Stimulated activated naive CD8-positive, alpha-beta T cell treated with anti-CD3 and anti-CD28 coated beads, Interleukin-15, Interleukin-2, amounts not matched to agents 100 ng/mL and 50 ng/mL, for 24 hours (primary cell): Measurements from ENCODE around the gene NME5.

ENCODE experiments used
- H3K27ac Mint-ChIP-seq: one replicate; pipeline ENCODE4 v1.8.0; 2021; ENCODE audit warnings: mild to moderate bottlenecking, mixed read lengths
- H3K27me3 Mint-ChIP-seq: one replicate; pipeline ENCODE4 v1.8.0; 2021; ENCODE audit warnings: mixed read lengths
- H3K36me3 Mint-ChIP-seq: one replicate; pipeline ENCODE4 v1.8.0; 2021; ENCODE audit warnings: low read depth, mixed read lengths
- H3K4me1 Mint-ChIP-seq: one replicate; pipeline ENCODE4 v1.8.0; 2021; ENCODE audit warnings: low read depth, mixed read lengths
- H3K4me3 Mint-ChIP-seq: one replicate; pipeline ENCODE4 v1.8.0; 2021; ENCODE audit warnings: mild to moderate bottlenecking, mixed read lengths
- H3K9me3 Mint-ChIP-seq: one replicate; pipeline ENCODE4 v1.8.0; 2021; ENCODE audit warnings: mixed read lengths

Gene NME5, protein sequence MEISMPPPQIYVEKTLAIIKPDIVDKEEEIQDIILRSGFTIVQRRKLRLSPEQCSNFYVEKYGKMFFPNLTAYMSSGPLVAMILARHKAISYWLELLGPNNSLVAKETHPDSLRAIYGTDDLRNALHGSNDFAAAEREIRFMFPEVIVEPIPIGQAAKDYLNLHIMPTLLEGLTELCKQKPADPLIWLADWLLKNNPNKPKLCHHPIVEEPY

DNA sequence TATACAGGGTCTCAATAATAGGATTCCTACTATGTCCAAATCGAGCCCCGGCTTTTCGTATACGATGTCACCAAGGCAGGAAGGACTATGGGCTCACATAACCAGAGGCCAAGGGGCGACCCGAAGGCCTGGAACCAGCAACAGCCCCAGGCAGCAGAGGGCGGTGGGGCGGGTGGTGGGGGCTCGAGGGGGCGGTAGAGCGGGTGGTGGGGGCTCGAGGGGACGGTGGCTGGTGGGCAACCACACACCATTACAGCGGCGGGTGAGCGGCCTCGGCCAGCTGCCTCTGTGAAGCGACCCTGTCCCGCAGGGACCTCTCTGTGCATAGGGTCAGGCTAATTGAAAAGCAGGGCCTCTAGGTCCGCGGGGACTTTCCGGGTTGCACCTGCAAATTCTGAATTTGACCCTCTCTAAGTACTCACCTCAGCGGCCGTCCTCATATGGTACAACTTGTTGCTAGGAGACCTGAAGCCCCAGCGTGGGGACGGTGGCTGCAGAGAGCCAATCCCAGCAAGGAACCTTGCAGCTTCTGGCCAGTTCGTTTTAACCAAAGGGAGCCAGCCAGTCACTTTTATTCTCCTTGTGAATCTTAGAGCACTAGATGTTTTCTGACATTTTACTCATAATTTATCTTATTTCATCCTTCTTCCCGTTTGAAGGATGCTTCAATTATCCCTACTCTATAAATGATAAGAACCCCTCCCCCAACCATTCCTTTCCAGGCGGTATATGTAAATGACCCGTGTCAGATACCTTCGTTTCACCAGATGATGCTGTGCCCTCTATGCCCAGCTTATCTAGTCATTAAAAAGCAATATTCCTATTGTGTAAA is at the start of gene NME5:
Gene NME5 (minus strand): TSS at position 480 of the 832 bp plus-strand sequence. CDS start 648 bp downstream, outside the sequence.
- Mint-ChIP-seq H3K9me3 (no peaks in the 10 kb centered on the region), H3K36me3 (no peaks in the 10 kb centered on the region), H3K4me1 (peaks cover 8% of the 10 kb centered on the region), H3K27me3 (peaks cover 18% of the 10 kb centered on the region), H3K27ac (no peak within 1 kb of the TSS), H3K4me3 (no peak within 1 kb of the TSS)

DNA sequence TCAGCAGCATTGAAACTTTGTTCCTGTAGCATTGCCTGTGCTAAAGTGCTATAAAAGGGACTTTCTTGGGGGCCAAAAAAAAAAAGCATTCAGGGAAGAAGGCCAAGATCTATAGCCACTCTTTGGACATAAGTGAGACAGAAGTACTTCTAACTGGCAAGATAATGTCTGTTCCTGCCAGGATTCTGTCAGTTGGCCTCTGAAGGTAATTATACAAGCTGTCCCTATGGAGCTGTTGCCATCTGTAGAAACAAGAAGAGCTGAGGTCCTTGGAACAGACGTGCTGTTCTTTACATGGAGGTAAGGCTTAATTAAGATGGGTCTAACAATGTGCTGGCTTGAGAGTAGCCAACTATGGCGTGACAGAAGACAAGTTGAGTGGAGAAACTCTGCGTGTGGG is 49.4 kb upstream of the NME5 start:
- Mint-ChIP-seq H3K27ac (no peak overlapping the region), H3K9me3 (no peaks in the 10 kb centered on the region), H3K27me3 (no peaks in the 10 kb centered on the region), H3K36me3 (peaks cover 78% of the 10 kb centered on the region), H3K4me1 (no peaks in the 10 kb centered on the region), H3K4me3 (no peak overlapping the region)

GRCh38 chr5:138186002-138186447 is 46.8 kb upstream of the NME5 start:
- H3K36me3 Mint-ChIP-seq: peaks cover 69% of the 10 kb centered on the region
- H3K27ac Mint-ChIP-seq: no peak overlapping the region
- no peaks in the 10 kb centered on the region for H3K9me3 Mint-ChIP-seq
- peaks cover under 1% of the 10 kb centered on the region for H3K4me1 Mint-ChIP-seq
- no peaks in the 10 kb centered on the region for H3K27me3 Mint-ChIP-seq
- no peak overlapping the region for H3K4me3 Mint-ChIP-seq

DNA sequence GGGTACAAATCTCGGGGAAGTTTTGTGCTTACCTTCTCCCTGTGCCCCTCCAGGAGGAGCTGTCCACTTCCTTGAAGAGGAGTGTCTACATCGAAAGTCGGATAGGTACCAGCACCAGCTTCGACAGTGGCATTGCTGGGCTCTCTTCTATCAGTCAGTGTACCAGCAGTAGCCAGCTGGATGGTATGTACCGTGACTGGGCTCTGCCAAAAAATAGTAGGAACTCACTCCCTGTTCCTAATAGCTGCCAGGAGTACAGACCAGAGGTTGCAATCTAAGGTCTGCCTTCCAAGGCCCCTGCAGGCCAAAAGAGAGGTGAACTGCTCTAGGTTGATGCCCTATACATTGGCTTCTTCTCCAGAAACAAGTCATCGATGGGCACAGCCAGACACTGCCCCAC is 43.6 kb upstream of the NME5 start:
- no peak overlapping the region for H3K4me3 Mint-ChIP-seq
- peaks cover 13% of the 10 kb centered on the region for H3K4me1 Mint-ChIP-seq
- no peaks in the 10 kb centered on the region for H3K9me3 Mint-ChIP-seq
- H3K27me3 Mint-ChIP-seq: no peaks in the 10 kb centered on the region
- H3K36me3 Mint-ChIP-seq: peaks cover 45% of the 10 kb centered on the region
- no peak overlapping the region for H3K27ac Mint-ChIP-seq

DNA sequence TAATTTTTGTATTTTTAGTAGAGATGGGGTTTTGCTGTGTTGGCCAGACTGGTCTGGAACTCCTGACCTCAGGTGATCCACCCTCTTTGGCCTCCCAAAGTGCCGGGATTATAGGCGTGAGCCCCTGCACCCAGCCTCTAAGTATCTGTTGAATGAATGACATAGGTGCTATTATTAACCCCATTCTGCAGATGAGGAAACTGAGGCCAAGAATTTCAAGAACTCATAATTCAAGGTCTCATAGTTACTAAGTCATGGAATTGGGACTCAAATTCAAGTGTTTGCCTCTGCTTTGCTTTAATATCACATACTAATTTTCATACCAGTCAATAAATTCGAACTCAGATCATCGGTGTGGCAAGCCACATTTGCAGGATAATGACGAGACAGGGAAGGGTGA is 41.6 kb upstream of the NME5 start:
- Mint-ChIP-seq H3K4me1 (peaks cover 16% of the 10 kb centered on the region), H3K27me3 (no peaks in the 10 kb centered on the region), H3K9me3 (no peaks in the 10 kb centered on the region), H3K27ac (no peak overlapping the region), H3K4me3 (no peak overlapping the region), H3K36me3 (peaks cover 32% of the 10 kb centered on the region)

DNA sequence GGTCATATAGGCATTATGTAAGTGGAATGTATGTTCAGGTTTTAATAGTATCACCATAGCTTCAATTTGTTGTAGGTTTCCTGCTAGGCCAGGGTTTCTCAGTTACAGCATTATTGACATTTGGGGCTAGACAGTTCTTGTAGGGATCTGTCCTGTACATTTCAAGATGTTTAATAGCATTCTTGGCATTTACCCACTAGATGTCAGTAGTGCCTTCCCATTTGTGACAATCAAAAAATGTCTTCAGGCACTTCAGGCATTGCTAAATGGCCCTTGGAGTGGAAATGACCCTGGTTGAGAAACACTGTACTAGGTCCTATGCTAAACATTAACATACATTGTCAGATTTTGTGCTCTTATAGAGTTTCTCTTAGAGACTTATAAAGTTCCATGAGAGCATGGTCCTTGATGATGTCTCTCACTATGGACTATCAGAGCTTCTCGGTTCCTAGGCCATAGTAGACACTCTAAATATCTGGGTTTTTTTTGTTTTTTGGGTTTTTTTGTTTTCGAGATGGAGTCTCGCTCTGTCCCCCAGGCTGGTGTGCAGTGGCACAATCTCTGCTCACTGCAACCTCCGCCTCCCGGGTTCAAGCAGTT is 41.1 kb upstream of the NME5 start:
- H3K27me3 Mint-ChIP-seq: no peaks in the 10 kb centered on the region
- peaks cover 16% of the 10 kb centered on the region for H3K4me1 Mint-ChIP-seq
- H3K36me3 Mint-ChIP-seq: peaks cover 32% of the 10 kb centered on the region
- H3K27ac Mint-ChIP-seq: no peak overlapping the region
- no peak overlapping the region for H3K4me3 Mint-ChIP-seq
- no peaks in the 10 kb centered on the region for H3K9me3 Mint-ChIP-seq

GRCh38 chr5:138179277-138179857 is 40.1 kb upstream of the NME5 start:
- no peak overlapping the region for H3K27ac Mint-ChIP-seq
- no peaks in the 10 kb centered on the region for H3K27me3 Mint-ChIP-seq
- peaks cover 33% of the 10 kb centered on the region for H3K36me3 Mint-ChIP-seq
- H3K4me1 Mint-ChIP-seq: peaks cover 16% of the 10 kb centered on the region
- H3K4me3 Mint-ChIP-seq: no peak overlapping the region
- no peaks in the 10 kb centered on the region for H3K9me3 Mint-ChIP-seq

- H3K4me3 Mint-ChIP-seq: no peak within 1 kb of the TSS
- no peaks in the 10 kb centered on the region for H3K27me3 Mint-ChIP-seq
- H3K4me1 Mint-ChIP-seq: peaks cover 16% of the 10 kb centered on the region
- H3K27ac Mint-ChIP-seq: peak within 1 kb of the TSS; percentile 52
- H3K9me3 Mint-ChIP-seq: no peaks in the 10 kb centered on the region
- peaks cover 31% of the 10 kb centered on the region for H3K36me3 Mint-ChIP-seq
Observed at GRCh38 chr5:138178516-138179276, 39.5 kb upstream of the NME5 start, which contains the start of the genes BRD8 and KIF20A. TSS of gene BRD8 (minus strand) at chr5:138178630. CDS start at chr5:138178614, 16 bp downstream. TSS of gene KIF20A (plus strand) at chr5:138179112. CDS start at chr5:138179681, 569 bp downstream.

- no peaks in the 10 kb centered on the region for H3K9me3 Mint-ChIP-seq
- peaks cover 32% of the 10 kb centered on the region for H3K36me3 Mint-ChIP-seq
- no peak overlapping the region for H3K4me3 Mint-ChIP-seq
- peaks cover 16% of the 10 kb centered on the region for H3K4me1 Mint-ChIP-seq
- no peak overlapping the region for H3K27ac Mint-ChIP-seq
- no peaks in the 10 kb centered on the region for H3K27me3 Mint-ChIP-seq
Observed at GRCh38 chr5:138177941-138178515, 38.8 kb upstream of the NME5 start.

- no peaks in the 10 kb centered on the region for H3K9me3 Mint-ChIP-seq
- no peaks in the 10 kb centered on the region for H3K27me3 Mint-ChIP-seq
- H3K27ac Mint-ChIP-seq: no peak overlapping the region
- peaks cover 79% of the 10 kb centered on the region for H3K36me3 Mint-ChIP-seq
- no peak overlapping the region for H3K4me3 Mint-ChIP-seq
- H3K4me1 Mint-ChIP-seq: no peaks in the 10 kb centered on the region
Observed at GRCh38 chr5:138170299-138170698, 31.1 kb upstream of the NME5 start.

GRCh38 chr5:138169124-138169523 is 29.9 kb upstream of the NME5 start:
- Mint-ChIP-seq H3K27me3 (no peaks in the 10 kb centered on the region), H3K4me3 (no peak overlapping the region), H3K9me3 (no peaks in the 10 kb centered on the region), H3K36me3 (peaks cover 83% of the 10 kb centered on the region), H3K27ac (no peak overlapping the region), H3K4me1 (no peaks in the 10 kb centered on the region)

DNA sequence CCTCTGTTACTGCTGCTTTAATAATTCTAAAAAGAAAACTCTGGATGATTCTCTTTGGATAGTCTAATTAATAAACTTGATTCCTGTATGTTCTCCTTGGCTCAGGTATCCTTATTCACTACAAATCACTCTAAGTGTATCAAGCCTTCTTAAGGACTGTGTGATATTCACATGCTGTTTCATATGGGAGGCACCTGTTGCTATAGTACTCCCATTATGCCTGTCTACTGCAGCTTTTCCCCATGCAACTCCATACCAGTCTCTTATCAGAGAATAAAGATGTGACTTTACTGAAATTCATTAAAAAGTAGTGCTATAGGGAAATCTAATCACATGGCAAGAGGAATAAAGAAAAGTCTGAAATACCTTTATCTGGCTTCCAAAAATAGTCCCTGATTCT is 24.5 kb upstream of the NME5 start:
- no peaks in the 10 kb centered on the region for H3K4me1 Mint-ChIP-seq
- no peaks in the 10 kb centered on the region for H3K27me3 Mint-ChIP-seq
- no peak overlapping the region for H3K4me3 Mint-ChIP-seq
- H3K27ac Mint-ChIP-seq: no peak overlapping the region
- no peaks in the 10 kb centered on the region for H3K9me3 Mint-ChIP-seq
- H3K36me3 Mint-ChIP-seq: peaks cover 90% of the 10 kb centered on the region

GRCh38 chr5:138160706-138161105 is 21.5 kb upstream of the NME5 start:
- H3K4me1 Mint-ChIP-seq: no peaks in the 10 kb centered on the region
- H3K36me3 Mint-ChIP-seq: peaks cover 82% of the 10 kb centered on the region
- H3K27ac Mint-ChIP-seq: no peak overlapping the region
- no peaks in the 10 kb centered on the region for H3K27me3 Mint-ChIP-seq
- no peaks in the 10 kb centered on the region for H3K9me3 Mint-ChIP-seq
- no peak overlapping the region for H3K4me3 Mint-ChIP-seq

- no peaks in the 10 kb centered on the region for H3K27me3 Mint-ChIP-seq
- H3K27ac Mint-ChIP-seq: no peak overlapping the region
- no peaks in the 10 kb centered on the region for H3K9me3 Mint-ChIP-seq
- no peak overlapping the region for H3K4me3 Mint-ChIP-seq
- H3K36me3 Mint-ChIP-seq: peaks cover 72% of the 10 kb centered on the region
- H3K4me1 Mint-ChIP-seq: no peaks in the 10 kb centered on the region
Observed at GRCh38 chr5:138159666-138160065, 20.4 kb upstream of the NME5 start.
